ENCODE data around the gene SENP3.

DNA sequence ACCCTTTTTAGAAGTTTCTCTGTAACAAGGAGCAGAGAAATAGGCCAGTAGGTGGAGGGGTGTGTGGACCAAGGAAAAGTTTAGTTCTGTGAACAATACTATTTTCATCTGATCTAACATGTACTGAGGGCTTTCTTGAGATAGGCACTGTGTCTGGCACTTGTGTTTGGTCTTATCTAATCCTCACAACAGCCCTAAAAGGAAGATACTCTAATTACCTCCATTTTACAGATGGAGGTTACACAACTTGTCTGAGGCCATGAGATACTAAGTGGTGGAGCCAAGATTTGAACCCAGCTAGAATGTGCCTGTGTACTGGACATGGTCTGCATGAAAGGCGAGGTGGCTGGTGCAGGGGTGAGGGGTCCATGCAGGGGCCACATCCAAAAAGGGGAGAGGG, 8.4 kb upstream of the SENP3 start:
- TF ChIP-seq, protein P1, sequence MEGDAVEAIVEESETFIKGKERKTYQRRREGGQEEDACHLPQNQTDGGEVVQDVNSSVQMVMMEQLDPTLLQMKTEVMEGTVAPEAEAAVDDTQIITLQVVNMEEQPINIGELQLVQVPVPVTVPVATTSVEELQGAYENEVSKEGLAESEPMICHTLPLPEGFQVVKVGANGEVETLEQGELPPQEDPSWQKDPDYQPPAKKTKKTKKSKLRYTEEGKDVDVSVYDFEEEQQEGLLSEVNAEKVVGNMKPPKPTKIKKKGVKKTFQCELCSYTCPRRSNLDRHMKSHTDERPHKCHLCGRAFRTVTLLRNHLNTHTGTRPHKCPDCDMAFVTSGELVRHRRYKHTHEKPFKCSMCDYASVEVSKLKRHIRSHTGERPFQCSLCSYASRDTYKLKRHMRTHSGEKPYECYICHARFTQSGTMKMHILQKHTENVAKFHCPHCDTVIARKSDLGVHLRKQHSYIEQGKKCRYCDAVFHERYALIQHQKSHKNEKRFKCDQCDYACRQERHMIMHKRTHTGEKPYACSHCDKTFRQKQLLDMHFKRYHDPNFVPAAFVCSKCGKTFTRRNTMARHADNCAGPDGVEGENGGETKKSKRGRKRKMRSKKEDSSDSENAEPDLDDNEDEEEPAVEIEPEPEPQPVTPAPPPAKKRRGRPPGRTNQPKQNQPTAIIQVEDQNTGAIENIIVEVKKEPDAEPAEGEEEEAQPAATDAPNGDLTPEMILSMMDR (IDR thresholded peaks at IDR 0.05), result no peak
- TF ChIP-seq POLR2A (IDR thresholded peaks at IDR 0.05), result no peak

All from testis (tissue), 2 donors.